Femur (tissue), 1 donor: ENCODE data around the gene PDE9A.
"Not testable (repeated sequence)": the region's sequence is repeated elsewhere in the genome, so short reads cannot be mapped to it uniquely, and the experiment has no call there.

Experiments used
- DNase-seq: peaks from one replicate; pipeline ENCODE4 v3.0.0-alpha.2; 2017

Gene PDE9A

DNA sequence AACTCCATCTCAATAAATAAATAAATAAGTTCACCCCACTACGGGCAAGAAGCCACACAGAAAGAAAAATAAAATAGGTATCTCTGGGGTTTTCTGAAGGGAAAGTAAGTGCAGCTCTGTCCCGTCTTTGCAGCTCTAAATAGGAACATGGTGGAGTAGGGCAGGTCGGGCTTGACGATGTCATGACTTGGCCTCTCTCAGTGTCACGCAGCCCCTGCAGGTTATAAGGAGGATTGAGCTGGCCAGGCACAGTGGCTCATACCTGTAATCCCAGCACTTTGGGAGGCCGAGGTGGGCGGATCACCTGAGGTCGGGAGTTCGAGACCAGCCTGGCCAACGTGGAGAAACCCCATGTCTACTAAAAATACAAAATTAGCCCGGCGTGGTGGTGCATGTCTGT lies 67.1 kb downstream of the PDE9A start:
- not testable (repeated sequence) for DNase-seq

DNA sequence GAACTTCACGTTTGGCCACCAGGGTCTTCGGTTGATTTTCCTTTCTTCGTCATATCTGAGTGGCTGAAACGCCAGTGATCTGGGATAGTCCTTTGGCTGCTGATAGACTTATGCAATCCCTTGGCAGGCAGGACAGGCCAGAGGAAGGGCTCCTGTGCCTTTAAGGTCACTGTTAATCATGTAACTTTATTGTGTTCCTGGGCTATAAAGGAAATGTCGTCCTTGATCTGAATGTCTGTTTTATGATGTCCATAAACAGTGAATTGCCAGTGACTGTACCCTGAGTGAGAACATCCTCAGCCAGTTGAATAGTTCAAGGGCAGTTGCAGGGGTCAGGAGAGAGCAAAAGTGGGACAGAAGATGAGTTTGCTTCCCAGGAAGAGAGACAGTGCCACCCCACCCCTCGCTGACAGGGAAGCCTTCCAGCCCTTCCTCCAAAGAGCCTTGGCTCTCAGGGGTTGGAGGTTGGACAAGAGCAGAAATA lies 68.0 kb downstream of the PDE9A start:
- DNase-seq = no peak

DNA sequence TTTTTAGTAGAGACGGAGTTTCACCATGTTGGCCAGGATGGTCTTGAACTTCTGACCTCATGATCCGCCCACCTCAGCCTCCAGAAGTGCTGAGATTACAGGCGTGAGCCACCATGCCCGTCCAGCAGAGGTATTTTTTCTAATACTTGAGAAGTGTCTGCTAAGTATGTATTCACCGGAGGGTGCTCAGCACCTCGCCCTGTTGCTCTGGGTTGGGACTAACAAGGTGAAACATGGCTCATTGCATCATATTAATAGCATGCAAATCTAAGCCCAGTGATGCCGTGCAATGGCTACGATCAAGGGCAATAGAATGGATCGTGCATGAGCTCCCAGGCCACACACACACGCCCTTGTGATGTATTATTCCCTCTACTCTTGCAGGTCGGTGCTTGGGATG lies 68.7 kb downstream of the PDE9A start:
- DNase-seq = no peak

DNA sequence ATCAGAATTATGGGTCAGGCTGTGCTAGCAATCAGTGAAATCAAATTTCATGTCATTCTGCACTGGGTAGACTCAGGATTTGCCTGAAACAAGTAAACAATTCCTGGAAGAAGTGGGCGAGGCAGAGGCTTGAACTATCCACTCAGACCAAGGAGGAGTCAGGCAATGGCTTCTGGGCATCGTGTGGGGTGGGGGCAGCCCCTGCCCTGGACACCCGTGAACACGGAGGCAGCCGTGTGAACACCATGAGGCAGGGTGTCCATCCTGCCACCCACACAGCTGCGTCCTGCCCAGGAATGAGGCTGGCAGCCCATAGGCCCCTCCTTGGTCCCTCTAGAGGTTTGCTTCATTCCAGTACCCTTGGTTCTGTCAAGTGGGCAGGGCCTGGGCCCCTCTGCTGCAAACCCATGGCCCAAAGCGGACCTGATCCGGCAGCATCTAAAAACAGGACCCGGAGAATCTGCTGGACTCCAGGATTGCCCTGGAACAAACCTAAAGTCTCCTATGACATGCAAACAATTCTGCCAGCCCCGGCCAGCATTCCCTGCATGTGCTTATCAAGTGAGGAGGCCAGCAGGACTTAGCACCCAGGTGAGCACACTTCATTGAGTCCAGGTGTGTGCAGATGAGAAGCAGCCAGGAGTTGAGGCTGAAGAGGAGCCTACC lies 69.5 kb downstream of the PDE9A start:
- no peak for DNase-seq

DNA sequence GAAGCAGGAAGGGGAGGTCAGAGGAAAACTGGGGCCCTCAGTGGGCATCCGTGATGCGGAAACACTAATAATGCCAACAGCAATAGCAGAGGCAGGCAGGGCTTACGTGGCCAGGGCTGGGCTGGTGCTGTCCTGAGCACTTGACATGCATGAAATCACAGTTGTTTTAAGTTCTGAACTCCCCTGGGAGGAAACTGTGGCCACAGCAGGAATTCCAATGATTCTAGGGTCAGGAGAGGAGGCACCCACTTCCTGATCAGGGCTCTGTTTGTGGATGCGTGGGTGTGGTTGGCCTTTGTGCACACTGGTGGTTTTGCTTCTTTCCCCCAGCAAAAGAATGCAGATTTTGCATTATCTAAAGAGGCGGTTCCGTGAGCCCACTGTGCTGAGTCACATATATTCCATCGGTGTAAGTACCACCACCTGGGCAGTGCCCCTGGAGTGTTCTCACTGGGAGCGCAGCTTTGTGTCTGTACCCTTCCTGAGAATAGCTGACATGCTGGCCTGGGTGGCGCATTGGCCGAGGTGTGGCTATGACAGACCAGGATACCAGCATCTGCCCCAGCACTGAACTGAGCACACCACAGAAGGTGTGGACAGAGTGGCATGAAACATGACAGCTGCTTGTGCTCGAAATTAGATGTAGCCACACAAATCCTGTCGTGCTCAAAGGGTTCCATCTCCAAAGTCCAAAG lies 71.0 kb downstream of the PDE9A start:
- DNase-seq = peak; percentile 82

DNA sequence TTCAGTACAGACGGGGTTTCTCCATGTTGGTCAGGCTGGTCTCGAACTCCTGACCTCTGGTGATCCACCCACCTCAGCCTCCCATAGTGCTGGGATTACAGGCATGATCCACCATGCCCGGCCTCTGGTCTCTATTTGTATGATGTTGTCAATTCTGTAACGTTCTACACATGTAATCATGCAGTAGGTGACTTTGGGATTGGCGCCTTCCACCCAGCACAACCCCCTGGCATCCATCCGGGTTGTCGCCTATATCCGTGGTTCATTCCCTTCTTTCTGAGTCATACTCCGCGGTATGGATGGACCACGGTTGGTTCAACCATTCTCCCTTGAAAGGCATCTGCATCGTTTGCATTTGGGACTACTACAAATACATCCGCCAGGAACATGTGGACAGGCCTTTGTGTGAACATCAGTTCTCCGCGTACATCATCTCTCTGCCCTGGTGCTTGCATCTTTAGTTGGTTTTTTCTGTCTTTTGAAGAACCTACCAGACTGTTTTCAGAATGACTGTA lies 72.1 kb downstream of the PDE9A start:
- no peak for DNase-seq

DNA sequence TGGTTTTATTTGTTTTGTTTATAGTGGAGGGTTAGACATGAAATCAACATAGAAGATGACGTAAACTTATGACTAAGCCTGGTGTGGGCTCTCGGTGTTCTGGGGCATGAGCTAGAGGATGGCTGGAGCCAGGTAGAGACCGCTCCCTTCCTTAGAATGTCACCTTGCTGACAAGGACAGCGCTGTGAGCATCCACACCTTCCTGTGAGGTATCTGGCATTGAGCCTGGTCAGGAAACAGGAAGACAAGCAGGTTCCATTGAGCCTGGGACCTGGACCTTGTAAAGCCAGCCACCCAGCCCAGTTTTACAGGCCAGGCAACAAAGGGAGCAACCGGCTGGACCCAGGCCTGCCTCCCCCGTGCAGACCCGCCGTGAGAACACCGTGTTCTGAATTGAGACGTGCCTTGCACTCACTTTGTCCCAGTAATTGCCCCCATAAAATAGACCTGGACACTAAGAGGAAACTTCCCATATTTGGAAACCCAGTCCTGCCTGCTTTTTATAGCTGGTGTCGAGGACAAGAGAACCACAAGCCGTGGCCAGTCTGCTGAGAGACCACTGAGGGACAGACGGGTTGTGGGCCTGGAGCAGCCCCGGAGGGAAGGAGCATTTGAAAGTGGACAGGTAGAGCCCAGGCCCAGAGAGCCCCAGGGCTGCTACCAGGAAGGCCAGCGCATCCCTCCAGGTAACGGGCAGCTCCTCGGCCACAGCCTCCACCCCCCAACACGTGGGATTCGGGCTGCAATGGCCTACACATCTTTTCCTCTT lies 78.0 kb downstream of the PDE9A start:
- no peak for DNase-seq

DNA sequence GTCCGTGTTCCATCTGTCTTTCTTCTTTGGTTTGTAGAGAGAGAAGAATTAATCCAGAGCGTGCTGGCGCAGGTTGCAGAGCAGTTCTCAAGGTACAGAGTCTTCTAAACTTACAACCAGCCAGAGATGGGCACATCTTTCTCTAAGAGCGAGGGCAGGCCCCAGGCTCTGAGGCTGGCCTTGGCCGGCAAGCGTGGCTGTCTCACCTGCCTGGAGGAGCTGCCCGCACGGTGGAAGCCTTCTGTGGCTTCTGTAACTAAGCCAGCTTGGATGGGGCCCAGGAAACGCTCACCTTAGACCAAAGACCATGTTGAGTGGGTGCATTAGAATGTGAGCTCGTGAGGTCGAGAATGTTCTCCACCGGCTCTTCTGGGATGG lies 78.6 kb downstream of the PDE9A start:
- no peak for DNase-seq

DNA sequence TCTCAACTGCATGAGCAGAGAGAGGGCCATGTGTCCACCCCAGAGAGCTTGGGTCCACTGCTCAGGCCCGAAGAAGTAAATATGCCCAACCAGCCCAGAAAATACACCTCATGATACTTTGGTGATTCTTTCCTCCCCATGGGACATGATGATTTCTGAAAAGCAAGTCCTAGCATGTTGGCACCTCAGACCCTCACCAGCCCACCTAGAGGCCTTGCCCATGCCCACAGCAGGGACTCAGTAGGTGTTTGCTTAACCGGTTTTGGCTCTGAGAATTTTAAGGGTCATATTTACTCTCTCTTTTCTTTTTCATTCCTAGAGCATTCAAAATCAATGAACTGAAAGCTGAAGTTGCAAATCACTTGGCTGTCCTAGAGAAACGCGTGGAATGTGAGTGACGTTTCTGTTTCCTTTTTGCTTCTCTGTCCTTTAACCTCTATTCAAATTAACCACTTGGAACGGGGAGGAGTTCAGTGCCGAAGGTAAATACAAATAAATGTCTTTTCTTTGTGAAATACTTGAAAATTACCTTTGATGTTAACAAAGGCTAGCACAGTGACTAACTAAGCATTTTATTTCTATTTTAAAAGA lies 79.7 kb downstream of the PDE9A start:
- DNase-seq = no peak

DNA sequence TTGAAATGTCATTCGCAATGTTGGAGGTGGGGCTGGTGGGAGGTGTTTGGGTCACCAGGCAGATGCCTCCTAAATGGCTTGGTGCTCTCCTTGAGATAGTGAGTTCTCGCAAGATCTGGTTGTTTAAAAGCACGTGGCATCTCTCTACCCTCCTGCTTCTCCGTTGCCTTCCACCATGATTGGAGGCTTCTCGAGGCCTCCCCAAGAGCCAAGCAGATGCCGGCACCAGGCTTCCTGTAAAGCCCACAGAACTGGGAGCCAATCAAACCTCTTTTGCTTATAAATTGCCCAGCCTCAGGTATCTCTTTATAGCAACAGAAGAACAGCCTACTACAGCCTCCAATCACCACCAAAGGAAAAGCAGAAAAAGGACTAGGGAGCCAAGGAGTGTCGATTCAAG lies 80.5 kb downstream of the PDE9A start:
- DNase-seq = no peak

DNA sequence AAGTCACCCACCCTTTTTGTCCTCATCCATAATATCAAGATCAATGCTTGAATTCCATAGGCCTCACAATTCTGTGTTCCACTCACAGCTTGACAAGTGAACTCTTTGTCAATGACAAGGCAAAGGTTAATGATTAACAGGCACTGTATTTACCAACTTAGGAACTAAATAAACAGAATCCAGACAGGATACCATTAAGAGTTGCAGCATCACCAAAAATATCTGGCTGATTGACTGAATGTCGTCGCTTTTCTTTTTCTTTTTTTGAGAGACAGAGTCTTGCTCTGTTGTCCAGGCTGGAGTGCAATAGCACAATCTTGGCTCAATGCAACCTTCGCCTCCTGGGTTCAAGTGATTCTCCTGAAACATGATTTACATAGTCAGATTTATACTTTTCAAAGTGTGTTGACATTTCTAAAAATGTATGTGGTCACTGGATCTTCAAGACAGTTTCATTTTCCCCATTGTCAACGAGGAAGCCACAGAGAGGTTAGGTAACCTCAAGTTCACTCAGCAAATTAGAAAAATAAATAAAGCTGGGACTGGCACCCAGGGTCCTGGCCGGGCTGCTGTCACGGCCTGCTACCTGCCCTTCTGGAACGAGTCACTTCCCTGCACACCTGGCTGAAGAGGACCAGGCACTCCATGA lies 81.0 kb downstream of the PDE9A start:
- DNase-seq = no peak

DNA sequence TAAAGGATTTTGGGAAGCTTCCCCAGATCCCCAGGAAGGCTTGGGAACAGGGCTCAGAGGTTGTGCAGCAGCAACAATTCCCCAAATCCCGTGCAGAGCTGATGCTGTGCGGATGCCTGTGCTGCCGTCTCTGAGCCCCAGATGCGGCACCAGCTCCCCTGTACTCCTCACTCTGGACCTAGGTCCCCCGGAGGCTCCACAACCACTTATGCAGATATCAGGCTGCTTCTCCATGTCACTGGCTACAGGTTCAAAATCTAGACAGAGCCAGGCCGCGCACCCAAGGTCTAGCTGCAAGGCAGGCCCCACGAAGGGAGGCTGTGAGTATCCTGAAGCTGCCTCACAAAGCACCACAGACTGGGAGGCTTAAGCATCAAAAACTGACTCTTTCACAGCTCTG lies 81.6 kb downstream of the PDE9A start:
- no peak for DNase-seq

DNA sequence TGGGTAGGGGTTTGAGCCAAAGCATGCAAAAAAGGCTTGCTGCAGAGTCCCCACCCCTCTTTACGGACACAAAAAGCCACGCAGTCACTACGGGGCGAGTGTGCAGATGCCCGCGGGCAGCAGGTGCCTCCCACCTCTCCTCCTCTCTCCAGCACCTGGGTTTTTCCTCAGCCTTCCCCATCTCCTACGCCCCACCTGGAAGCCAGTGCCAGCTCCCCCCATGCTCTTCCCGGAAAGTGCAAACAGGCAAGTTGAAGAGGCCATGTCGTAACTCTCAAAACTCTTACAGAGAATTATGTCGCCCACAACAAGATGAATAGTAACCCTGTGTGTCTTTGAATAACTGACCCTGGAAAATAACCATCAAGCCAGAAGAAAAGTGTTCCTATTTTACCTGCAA lies 82.5 kb downstream of the PDE9A start:
- DNase-seq = no peak

DNA sequence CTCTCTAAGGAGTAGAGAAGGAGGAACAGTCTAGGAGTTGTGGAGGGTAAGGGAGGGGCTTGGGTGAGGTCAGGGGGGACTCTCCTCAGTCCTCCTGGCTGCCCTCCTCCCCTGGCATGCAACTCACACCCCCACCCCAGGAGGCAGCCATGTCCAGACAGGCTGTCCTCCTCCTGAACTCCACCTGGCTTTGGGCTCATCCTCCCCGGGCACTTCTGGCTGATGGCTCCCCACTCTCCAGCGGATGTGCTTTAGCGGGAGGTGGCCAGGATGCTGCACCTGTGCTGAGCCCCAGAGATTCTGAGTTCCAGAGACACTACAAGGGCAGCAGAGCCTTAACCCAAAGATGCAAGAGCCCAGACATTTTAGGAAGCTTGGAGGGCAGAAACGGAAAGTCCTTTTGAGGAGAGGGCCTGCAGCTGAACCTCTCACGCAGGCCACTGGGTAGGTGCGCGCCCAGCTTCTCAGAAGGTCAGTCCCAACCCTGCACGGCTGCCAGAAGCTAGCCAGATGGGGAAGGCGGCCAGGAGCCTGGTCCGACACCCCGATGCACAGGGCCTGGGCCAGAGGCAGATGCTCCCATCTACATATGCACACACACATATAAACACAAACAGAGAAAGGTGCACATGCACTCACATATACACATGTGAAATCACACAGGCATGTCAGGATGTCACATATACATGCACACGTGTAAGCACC lies 83.4 kb downstream of the PDE9A start:
- DNase-seq = no peak

DNA sequence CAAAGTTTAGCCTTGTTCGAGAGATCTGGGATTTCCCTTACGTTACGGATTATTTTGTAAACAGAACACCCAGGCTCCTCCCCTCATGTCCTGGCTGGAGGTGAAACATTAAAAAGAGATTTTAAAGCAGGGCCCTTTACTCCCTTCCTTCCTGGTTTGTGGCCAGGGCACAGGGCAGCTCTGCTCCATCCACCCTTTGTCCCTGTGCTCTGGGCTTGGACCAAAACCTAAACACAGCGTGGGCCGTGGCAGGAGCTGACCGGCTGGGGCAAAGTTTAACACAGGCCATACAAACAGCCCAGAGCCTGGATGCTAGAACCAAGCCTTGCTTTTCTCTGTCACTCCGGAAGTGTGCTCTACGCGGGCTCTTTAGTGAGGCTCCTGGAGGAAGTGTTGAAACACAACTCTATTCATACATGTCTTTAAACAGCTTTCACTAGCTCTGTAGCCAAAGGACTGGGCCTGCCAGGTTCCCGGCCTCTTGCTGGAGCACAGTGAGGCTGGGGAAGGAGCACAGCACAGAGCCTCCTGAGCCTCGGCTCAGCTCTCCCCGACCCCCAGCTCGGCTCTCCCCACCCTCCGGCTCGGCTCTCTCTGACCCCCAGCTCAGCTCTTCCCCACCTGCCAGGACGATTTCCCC lies 84.7 kb downstream of the PDE9A start:
- peak; percentile 67 for DNase-seq

DNA sequence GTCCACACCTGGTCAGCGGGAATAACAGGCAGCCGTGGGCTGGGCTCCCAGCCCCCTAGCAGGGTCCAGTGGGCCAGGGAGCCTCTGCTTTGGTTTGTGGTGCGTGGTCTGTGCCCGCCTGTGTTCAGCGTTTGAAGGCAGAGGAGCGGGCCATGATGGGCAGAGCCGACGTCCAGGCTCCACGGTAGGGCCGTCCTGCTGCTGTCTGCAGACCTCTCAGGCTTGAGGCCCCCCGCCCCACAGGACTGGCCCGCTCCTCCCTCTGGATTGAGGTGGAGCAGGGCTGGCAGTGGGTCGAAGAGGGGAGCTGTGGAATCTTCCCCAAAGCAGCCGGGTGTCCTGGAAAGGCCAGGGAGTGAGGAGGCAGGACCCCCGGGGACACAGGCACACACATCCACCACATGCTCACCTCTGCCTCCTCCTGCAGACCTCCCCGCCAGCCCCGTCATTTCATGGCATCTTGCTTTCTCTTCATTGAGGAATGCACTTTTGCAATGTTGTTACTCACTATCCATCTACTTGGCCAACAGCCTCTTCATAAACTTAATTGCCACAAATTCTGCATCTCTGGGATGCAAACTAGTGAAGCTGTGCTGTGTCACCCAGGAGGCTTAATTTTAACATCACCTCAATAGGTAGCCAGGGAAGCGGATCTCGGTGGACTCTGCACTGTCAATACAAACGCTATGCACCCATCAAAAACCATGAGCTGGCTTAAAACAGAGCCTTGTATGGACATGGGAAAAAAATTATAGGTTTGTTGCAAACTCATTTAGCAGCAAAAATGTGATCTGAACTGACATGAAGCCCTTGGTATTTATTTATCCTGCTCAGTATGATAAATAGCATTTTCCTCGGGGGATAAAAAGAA lies 85.9 kb downstream of the PDE9A start:
- no peak for DNase-seq

DNA sequence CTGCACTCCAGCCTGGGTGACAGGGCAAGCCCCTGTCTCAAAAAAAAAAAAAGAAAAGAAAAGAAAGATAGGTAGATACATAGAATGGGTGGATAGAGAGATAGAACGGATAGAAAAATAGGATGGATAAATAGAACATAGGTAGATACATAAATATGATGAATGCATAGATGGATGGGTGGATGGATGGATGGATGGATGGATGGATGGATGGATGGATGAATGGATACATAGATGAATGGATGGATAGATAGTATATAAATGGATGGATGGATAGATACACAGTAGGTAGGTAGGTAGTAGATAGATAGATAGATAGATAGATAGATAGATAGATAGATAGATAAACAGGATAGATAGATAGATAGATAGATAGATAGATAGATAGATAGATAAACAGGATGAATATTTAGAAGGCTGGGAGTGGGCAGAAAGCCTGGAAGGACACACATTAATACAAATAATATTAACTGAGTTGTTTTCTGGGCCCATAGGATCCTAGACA lies 87.0 kb downstream of the PDE9A start:
- no peak for DNase-seq

DNA sequence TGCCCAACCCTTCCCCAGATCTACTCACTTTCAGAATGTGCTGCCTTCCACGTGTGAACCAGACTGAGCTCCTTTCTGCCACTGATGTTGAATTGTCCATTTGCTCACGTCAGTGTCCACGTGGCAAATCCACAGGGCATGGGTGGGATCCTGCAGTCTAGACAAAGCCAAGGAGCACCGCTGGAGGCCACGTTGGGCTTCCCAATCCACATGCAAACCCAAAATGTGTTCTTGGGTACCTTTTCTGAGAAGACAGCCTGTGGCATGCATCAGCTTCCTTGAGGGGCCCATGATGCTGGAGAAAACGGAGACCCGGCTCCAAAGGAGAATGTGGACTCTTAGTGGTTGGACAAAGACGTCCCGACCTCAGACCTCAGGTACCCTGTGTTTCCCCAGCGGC lies 87.6 kb downstream of the PDE9A start:
- no peak for DNase-seq

DNA sequence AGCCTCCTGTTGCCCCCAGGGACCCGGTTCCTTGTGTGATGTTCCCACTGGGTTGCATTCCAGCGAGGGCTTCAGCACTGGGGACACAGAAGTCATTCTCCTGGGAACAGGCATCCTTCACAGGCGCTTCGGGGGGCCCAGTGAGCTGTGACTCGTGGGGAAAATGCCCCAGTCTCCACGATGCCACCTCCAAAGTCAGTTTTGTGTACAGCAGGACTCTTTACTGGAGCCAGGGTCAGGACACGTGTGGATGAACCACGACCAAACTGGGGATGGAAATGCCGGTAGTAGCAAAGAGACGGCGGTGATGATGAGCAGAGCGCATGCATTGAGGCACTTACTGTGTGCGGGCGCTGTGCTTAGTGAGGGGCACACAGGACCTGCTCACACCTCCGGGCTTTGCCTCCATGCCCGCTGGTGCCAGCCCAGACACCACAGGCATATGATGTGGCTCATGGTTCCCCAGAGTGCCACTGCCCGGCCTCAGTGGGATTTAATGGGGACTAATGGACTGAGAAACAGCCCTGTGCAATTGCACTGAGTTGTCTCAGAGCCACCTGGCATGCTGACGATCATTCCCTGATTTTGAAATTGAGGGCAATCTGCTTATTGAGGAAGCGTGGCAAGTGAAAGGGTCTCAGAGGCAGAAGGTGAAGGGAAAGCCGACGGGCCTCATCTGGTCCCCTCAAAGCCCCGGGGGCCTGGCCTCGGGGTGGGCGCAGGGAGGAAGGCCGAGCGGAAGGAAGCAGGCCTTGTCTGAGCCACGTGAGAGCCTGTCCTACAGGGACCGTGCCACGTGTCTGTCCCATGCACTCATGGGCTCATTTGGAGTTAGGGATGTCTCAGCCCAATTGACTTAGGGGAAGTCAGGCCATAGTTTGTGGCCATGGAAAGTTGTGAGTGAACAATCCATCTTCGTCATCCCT lies 91.4 kb downstream of the PDE9A start:
- no peak for DNase-seq
